Measurements from ENCODE around the gene NME1. TPM values are rescaled to one million over a fixed set of nuclear protein-coding genes. Genes with fewer than 3 reads are reported as not detected.

NME1 gene
- polyA plus RNA-seq, 1 of the 3 experiments (the other 2 are of a cell fraction), result 654 TPM

- 96% methylated on average over 1 of the region's 1 CpG for WGBS (ENCODE audit: low lambda C conversion rate)
- 0 out of 2 replicates have a peak, but pooled peaks cover 15% of the 10 kb centered on the region for H4K20me1 ChIP-seq (ENCODE audit: insufficient read depth)
- CTCF ChIA-PET, result interaction anchor here (1.0 kb wide), 1 partner anchor 16 kb away, joined by 3 read pairs; the partner anchor contains the start of gene NME1
Measured at GRCh38 chr17:51169340-51169739, 16.0 kb downstream of the NME1 start.

GRCh38 chr17:51170736-51171135 lies 17.4 kb downstream of the NME1 start:
- WGBS (ENCODE audit: low lambda C conversion rate), result 92% methylated on average over 2 of the region's 2 CpGs
- no peaks in the 10 kb centered on the region for H3K9me2 ChIP-seq
- DNase-seq, result no peak
- H3K36me3 ChIP-seq (replicated peaks in 1 of 2; ENCODE audit: control insufficient read depth in 1 of 2, insufficient read depth in 2 of 2, low read length in 1 of 2), result peaks cover 34 to 60% of the 10 kb centered on the region in 2 experiments
- H2AFZ ChIP-seq (ENCODE audit: low read depth), result no peak overlapping the region
- 0 out of 2 replicates have a peak, but pooled peaks cover 15% of the 10 kb centered on the region for H4K20me1 ChIP-seq (ENCODE audit: insufficient read depth)
- H3K4me2 ChIP-seq, result no peak overlapping the region
- no peaks in the 10 kb centered on the region for H3K9me3 ChIP-seq
- H3K4me1 ChIP-seq (ENCODE audit: control insufficient read depth in 1 of 2, insufficient read depth in 2 of 2, low read depth in 1 of 2, low read length in 1 of 2), result peaks cover under 1 to 4% of the 10 kb centered on the region in 2 experiments; a peak in 3 of 4 replicates
- no peak overlapping the region for H3K9ac ChIP-seq
- no peak overlapping the region for H3K4me3 ChIP-seq (ENCODE audit: low read depth in 2 of 2, low read length in 1 of 2)
- ChIA-PET CTCF (interaction anchor here (0.7 to 1.3 kb wide), 3 partner anchors 18 to 50 kb away, joined by 3 to 5 read pairs (median 3); partner anchors contain the start of genes NME1 and SPAG9), POLR2A (no interaction called here)
- H3F3A ChIP-seq (replicated peaks; ENCODE audit: insufficient read depth), result peaks cover 33% of the 10 kb centered on the region
- no peak overlapping the region for H3K27ac ChIP-seq (ENCODE audit: low read depth in 2 of 2, low read length in 1 of 2)
- H3K79me2 ChIP-seq (ENCODE audit: insufficient read depth), result peaks cover 32% of the 10 kb centered on the region
- H3K27me3 ChIP-seq (ENCODE audit: insufficient read depth), result no peaks in the 10 kb centered on the region
- TF ChIP-seq EZH2phosphoT487 (IDR thresholded peaks at IDR 0.05; ENCODE audit: borderline replicate concordance, low read depth) (no peak), CHD2 (IDR thresholded peaks at IDR 0.05; ENCODE audit: low read length, partially characterized antibody) (no peak), POLR2AphosphoS5 (IDR thresholded peaks at IDR 0.05; ENCODE audit: low read depth, low read length) (no peak), FOXJ3 (CRISPR knock-in tag; IDR thresholded peaks at IDR 0.05) (no peak), SMC3 (IDR thresholded peaks at IDR 0.05; ENCODE audit: low read depth, low read length) (no peak), REST (IDR thresholded peaks at IDR 0.05; ENCODE audit: low read depth, low read length) (no peak), CTCF (IDR thresholded peaks at IDR 0.05) (no peak), MXI1 (IDR thresholded peaks at IDR 0.05; ENCODE audit: low read depth, low read length) (no peak), GABPA (IDR thresholded peaks at IDR 0.05; ENCODE audit: low read depth) (no peak), TCF12 (IDR thresholded peaks at IDR 0.05) (no peak), RCOR1 (IDR thresholded peaks at IDR 0.05; ENCODE audit: low read length) (no peak), ZBTB33 (IDR thresholded peaks at IDR 0.05; ENCODE audit: borderline replicate concordance, low read depth) (no peak), RXRA (IDR thresholded peaks at IDR 0.05; ENCODE audit: borderline replicate concordance, low read depth) (no peak)

More at GRCh38 chr17:51169340-51169739, 16.0 kb downstream of the NME1 start:
- Histone ChIP-seq H3K4me3 (ENCODE audit: low read depth in 2 of 2, low read length in 1 of 2) (no peak overlapping the region), H2AFZ (ENCODE audit: low read depth) (no peak overlapping the region), H3K9me3 (no peaks in the 10 kb centered on the region), H3K27me3 (ENCODE audit: insufficient read depth) (no peaks in the 10 kb centered on the region), H3F3A (replicated peaks; ENCODE audit: insufficient read depth) (peaks cover 41% of the 10 kb centered on the region), H3K79me2 (ENCODE audit: insufficient read depth) (peaks cover 32% of the 10 kb centered on the region), H3K9ac (no peak overlapping the region), H3K9me2 (no peaks in the 10 kb centered on the region), H3K4me2 (no peak overlapping the region), H3K27ac (ENCODE audit: low read depth in 2 of 2, low read length in 1 of 2) (no peak overlapping the region), H3K36me3 (replicated peaks in 1 of 2; ENCODE audit: control insufficient read depth in 1 of 2, insufficient read depth in 2 of 2, low read length in 1 of 2) (peaks cover 34 to 52% of the 10 kb centered on the region in 2 experiments), H3K4me1 (ENCODE audit: control insufficient read depth in 1 of 2, insufficient read depth in 2 of 2, low read depth in 1 of 2, low read length in 1 of 2) (peaks cover 4 to 11% of the 10 kb centered on the region in 2 experiments; a peak in 3 of 4 replicates)
- no peak for DNase-seq
- POLR2A ChIA-PET, result no interaction called here
- TF ChIP-seq CTCF (IDR thresholded peaks at IDR 0.05) (no peak), GATA2 (CRISPR knock-in tag; IDR thresholded peaks at IDR 0.05) (no peak), JUND (IDR thresholded peaks at IDR 0.05) (no peak)

Measured in SK-N-SH (cell line).